ENCODE results near the gene CDC45.
"Not testable (repeated sequence)": the region's sequence is repeated elsewhere in the genome, so short reads cannot be mapped to it uniquely, and the experiment has no call there.

The CDC45 gene

GRCh38 chr22:19533857-19534256 is 54.1 kb downstream of the CDC45 start:
- DNase-seq = no peak

- no peak for DNase-seq
Observed at GRCh38 chr22:19535001-19535400, 55.3 kb downstream of the CDC45 start.

- DNase-seq = no peak
Observed at GRCh38 chr22:19536564-19536963, 56.8 kb downstream of the CDC45 start.

- DNase-seq = no peak
Observed at GRCh38 chr22:19537941-19538488, 58.3 kb downstream of the CDC45 start.

GRCh38 chr22:19540394-19540793 is 60.7 kb downstream of the CDC45 start:
- no peak for DNase-seq

- no peak for DNase-seq
Observed at GRCh38 chr22:19543970-19544708, 64.4 kb downstream of the CDC45 start.

GRCh38 chr22:19545935-19546207 is 66.2 kb downstream of the CDC45 start:
- DNase-seq = no peak

GRCh38 chr22:19546680-19547079 is 67.0 kb downstream of the CDC45 start:
- no peak for DNase-seq

- no peak for DNase-seq
Observed at GRCh38 chr22:19547620-19548019, 67.9 kb downstream of the CDC45 start.

- DNase-seq = not testable (repeated sequence)
Observed at GRCh38 chr22:19548427-19548826, 68.7 kb downstream of the CDC45 start.

- DNase-seq = no peak
Observed at GRCh38 chr22:19548964-19549363, 69.2 kb downstream of the CDC45 start.

- DNase-seq = no peak
Observed at GRCh38 chr22:19549428-19549827, 69.7 kb downstream of the CDC45 start.

GRCh38 chr22:19550382-19550781 is 70.7 kb downstream of the CDC45 start:
- DNase-seq = no peak

GRCh38 chr22:19553201-19553600 is 73.5 kb downstream of the CDC45 start:
- no peak for DNase-seq

- DNase-seq = no peak
Observed at GRCh38 chr22:19554834-19555404, 75.2 kb downstream of the CDC45 start.

- no peak for DNase-seq
Observed at GRCh38 chr22:19555651-19556050, 75.9 kb downstream of the CDC45 start.

- no peak for DNase-seq
Observed at GRCh38 chr22:19556963-19557545, 77.3 kb downstream of the CDC45 start.

- DNase-seq = no peak
Observed at GRCh38 chr22:19559324-19559811, 79.6 kb downstream of the CDC45 start.

- no peak for DNase-seq
Observed at GRCh38 chr22:19559956-19560355, 80.2 kb downstream of the CDC45 start.

GRCh38 chr22:19565382-19566278 is 85.9 kb downstream of the CDC45 start:
- no peak for DNase-seq

- no peak for DNase-seq
Observed at GRCh38 chr22:19566279-19567156, 86.8 kb downstream of the CDC45 start.

All from NCI-H524 treated with DMSO at 0.1 percent for 48 hours (cell line).